ENCODE results near the gene SLC17A6. TPM values are rescaled to one million over a fixed set of nuclear protein-coding genes. Genes with fewer than 3 reads are reported as not detected.

The SLC17A6 gene
- total RNA-seq, 1 experiment from 2014 or later: not detected

DNA sequence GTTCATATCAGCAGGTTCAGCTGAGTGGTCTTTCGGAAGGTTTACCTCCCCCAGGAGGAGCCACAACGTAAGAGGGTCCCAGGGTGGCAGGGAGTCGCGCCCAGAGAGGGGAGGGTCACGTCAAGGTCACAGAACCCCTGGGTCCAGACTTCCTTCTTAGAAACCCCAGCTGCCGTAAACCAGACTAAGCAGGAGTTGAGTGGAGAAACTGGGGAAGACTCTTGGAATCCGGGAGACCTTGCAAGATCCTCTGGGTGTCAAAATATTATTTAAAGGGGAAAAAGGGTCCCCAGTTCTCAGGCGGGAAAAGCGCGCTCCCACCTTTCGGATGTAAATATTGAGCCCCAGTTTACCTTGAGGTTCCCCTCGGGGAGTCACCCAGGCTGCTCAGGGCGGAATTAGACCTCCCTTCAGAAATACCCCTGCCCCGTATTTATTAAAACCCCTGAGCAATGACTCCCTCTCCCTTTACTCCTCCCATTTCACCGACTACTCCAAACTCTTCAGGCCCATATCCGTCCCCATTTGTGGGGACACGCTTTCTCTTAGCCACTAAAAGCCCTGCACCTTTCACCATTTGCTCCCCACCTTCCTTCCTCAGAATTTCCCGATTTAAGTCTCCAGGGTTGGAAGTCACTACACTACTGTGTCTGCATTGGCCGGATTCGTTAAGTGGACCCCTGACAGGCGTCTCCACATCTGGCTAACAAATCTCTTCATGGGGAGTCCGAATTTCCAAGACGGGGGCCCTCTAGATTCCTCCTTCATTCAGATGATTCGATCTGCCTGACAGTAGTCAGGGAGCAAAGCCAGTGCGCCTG, 4.2 kb downstream of the SLC17A6 start:
- intact Hi-C loops (cut with micrococcal nuclease): no loop called here
- no peak overlapping the region for H3K27ac ChIP-seq (ENCODE audit: low read depth, low read length)
- no peak overlapping the region for H2AFZ ChIP-seq (ENCODE audit: low read depth, low read length, poor library complexity, severe bottlenecking)
- no TSS peak for BruUV-seq (replicated peaks)
- POLR2A ChIA-PET: no interaction called here
- H3K27me3 ChIP-seq (ENCODE audit: insufficient read depth, low read length): no peaks in the 10 kb centered on the region
- CTCF ChIA-PET: no interaction called here
- H3K36me3 ChIP-seq (ENCODE audit: control insufficient read depth in 1 of 2, insufficient read depth in 2 of 2, low read length in 2 of 2): no peaks in the 10 kb centered on the region
- no peaks in the 10 kb centered on the region for H3K9me3 ChIP-seq (ENCODE audit: control insufficient read depth in 1 of 2, insufficient read depth in 1 of 2, low read depth in 1 of 2, low read length in 2 of 2)
- TF ChIP-seq EZH2 (IDR thresholded peaks at IDR 0.05) (no peak), SRF (IDR thresholded peaks at IDR 0.05; ENCODE audit: low read depth) (no peak), FOSL1 (IDR thresholded peaks at IDR 0.05; ENCODE audit: low read depth) (no peak), ZNF274 (IDR thresholded peaks at IDR 0.05; ENCODE audit: low read depth, low read length) (no peak), TCF7L2 (IDR thresholded peaks at IDR 0.05; ENCODE audit: borderline replicate concordance, extremely low read depth, insufficient read depth, insufficient read length) (no peak), EZH2phosphoT487 (IDR thresholded peaks at IDR 0.05; ENCODE audit: borderline replicate concordance) (no peak), POLR2A (IDR thresholded peaks at IDR 0.05; ENCODE audit: borderline replicate concordance, extremely low read depth, insufficient read depth, insufficient read length) (no peak), EGR1 (IDR thresholded peaks at IDR 0.05; ENCODE audit: low read depth) (no peak), ELF1 (IDR thresholded peaks at IDR 0.05; ENCODE audit: borderline replicate concordance, low read depth) (no peak), POLR2AphosphoS5 (IDR thresholded peaks at IDR 0.05; ENCODE audit: low read depth, low read length) (no peak), SIN3A (IDR thresholded peaks at IDR 0.05; ENCODE audit: low read depth) (no peak), CBX3 (IDR thresholded peaks at IDR 0.05; ENCODE audit: low read depth) (no peak), YY1 (IDR thresholded peaks at IDR 0.05; ENCODE audit: extremely low read depth, insufficient replicate concordance, low read depth, low read length) (no peak), ZFX (IDR thresholded peaks at IDR 0.05) (no peak), RAD21 (IDR thresholded peaks at IDR 0.05; ENCODE audit: low read depth) (no peak)
- TF ChIP-seq, protein P1, sequence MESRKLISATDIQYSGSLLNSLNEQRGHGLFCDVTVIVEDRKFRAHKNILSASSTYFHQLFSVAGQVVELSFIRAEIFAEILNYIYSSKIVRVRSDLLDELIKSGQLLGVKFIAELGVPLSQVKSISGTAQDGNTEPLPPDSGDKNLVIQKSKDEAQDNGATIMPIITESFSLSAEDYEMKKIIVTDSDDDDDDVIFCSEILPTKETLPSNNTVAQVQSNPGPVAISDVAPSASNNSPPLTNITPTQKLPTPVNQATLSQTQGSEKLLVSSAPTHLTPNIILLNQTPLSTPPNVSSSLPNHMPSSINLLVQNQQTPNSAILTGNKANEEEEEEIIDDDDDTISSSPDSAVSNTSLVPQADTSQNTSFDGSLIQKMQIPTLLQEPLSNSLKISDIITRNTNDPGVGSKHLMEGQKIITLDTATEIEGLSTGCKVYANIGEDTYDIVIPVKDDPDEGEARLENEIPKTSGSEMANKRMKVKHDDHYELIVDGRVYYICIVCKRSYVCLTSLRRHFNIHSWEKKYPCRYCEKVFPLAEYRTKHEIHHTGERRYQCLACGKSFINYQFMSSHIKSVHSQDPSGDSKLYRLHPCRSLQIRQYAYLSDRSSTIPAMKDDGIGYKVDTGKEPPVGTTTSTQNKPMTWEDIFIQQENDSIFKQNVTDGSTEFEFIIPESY (IDR thresholded peaks at IDR 0.05; ENCODE audit: extremely low read depth, insufficient replicate concordance, low read length): no peak
- TF ChIP-seq, protein P2, sequence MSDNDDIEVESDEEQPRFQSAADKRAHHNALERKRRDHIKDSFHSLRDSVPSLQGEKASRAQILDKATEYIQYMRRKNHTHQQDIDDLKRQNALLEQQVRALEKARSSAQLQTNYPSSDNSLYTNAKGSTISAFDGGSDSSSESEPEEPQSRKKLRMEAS (IDR thresholded peaks at IDR 0.05): no peak
- TF ChIP-seq, protein P3, sequence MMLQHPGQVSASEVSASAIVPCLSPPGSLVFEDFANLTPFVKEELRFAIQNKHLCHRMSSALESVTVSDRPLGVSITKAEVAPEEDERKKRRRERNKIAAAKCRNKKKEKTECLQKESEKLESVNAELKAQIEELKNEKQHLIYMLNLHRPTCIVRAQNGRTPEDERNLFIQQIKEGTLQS (IDR thresholded peaks at IDR 0.05): no peak
- TF ChIP-seq, protein P4, sequence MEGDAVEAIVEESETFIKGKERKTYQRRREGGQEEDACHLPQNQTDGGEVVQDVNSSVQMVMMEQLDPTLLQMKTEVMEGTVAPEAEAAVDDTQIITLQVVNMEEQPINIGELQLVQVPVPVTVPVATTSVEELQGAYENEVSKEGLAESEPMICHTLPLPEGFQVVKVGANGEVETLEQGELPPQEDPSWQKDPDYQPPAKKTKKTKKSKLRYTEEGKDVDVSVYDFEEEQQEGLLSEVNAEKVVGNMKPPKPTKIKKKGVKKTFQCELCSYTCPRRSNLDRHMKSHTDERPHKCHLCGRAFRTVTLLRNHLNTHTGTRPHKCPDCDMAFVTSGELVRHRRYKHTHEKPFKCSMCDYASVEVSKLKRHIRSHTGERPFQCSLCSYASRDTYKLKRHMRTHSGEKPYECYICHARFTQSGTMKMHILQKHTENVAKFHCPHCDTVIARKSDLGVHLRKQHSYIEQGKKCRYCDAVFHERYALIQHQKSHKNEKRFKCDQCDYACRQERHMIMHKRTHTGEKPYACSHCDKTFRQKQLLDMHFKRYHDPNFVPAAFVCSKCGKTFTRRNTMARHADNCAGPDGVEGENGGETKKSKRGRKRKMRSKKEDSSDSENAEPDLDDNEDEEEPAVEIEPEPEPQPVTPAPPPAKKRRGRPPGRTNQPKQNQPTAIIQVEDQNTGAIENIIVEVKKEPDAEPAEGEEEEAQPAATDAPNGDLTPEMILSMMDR (IDR thresholded peaks at IDR 0.05 in 2 of 3, conservative IDR thresholded peaks at IDR 0.05 in 1 of 3; ENCODE audit: borderline replicate concordance in 1 of 3, insufficient read depth in 1 of 3, low read depth in 2 of 3, low read length in 2 of 3): no peak
- H3K9me2 ChIP-seq (ENCODE audit: insufficient read depth): no peaks in the 10 kb centered on the region
- no peak for DNase-seq (ENCODE audit: low read depth, low spot score)
- no peaks in the 10 kb centered on the region for H3K4me1 ChIP-seq (ENCODE audit: control insufficient read depth in 1 of 2, insufficient read depth in 2 of 2, low read length in 2 of 2)
- RAD21 ChIA-PET (ENCODE audit: low non-redundant PET in 1 of 2, low total read pairs in 2 of 2, uncharacterized antibody in 2 of 2, unreplicated experiment in 2 of 2): no interaction called here
- ATAC-seq: no peak
- H3K79me2 ChIP-seq (ENCODE audit: insufficient read depth, low read length): no peaks in the 10 kb centered on the region
- H4K20me1 ChIP-seq (ENCODE audit: insufficient read depth): no peaks in the 10 kb centered on the region
- H3K4me3 ChIP-seq (replicated peaks in 1 of 2; ENCODE audit: low read depth in 1 of 2, low read length in 2 of 2): no peak overlapping the region
- H3K4me2 ChIP-seq (ENCODE audit: low read length): no peak overlapping the region
- no peak overlapping the region for H3K9ac ChIP-seq (ENCODE audit: low read length)

All from HCT116 (cell line).